ENCODE results near the gene LRP1B.
"Not testable (repeated sequence)": the region's sequence is repeated elsewhere in the genome, so short reads cannot be mapped to it uniquely, and the experiment has no call there.

The LRP1B gene

DNA sequence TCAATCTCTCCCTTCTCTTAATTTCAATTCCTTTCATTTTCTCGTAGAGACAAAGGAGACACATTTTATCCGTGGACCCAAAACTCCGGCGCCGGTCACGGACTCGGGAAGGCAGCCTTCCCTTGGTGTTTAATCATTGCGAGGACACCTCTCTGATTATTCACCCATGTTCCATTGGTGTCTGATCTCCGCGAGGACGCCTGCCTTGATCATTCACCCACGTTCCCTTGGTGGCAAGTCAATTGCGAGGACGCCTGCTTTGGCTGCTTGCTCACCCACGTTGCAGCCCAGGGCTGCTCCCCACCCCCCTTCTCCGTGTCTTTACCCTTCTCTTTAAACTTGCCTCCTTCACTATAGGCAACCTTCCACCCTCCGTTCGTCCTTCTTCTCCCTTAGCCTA is 1703.8 kb downstream of the LRP1B start:
- H3K27me3 Mint-ChIP-seq, H3K9me3 Mint-ChIP-seq, H3K4me3 Mint-ChIP-seq, H3K36me3 Mint-ChIP-seq, H3K4me1 Mint-ChIP-seq, ATAC-seq, H3K27ac Mint-ChIP-seq: not testable (repeated sequence)

DNA sequence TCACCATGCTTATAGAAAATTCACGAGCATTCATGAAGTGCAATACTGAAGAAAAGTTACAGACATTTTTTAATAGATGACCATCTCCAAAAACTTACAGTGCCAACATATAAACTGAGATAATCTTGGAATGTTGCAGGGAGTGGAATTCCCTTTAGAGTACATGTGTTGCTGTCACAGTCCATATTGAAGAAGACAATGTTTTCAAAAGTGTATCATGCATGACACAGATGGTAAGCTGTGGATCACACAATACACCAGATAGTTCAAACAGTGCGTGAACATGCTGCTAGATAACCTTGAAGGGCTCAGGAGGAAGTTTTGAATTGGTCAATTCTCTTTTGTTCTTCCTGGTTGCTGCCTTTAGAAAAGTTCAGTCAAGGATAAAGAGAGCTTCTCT is 1706.3 kb downstream of the LRP1B start:
- Mint-ChIP-seq H3K36me3 (no peaks in the 10 kb centered on the region), H3K4me3 (no peak overlapping the region), H3K4me1 (no peaks in the 10 kb centered on the region), H3K27ac (no peak overlapping the region), H3K27me3 (no peaks in the 10 kb centered on the region), H3K9me3 (no peaks in the 10 kb centered on the region)
- ATAC-seq: no peak

DNA sequence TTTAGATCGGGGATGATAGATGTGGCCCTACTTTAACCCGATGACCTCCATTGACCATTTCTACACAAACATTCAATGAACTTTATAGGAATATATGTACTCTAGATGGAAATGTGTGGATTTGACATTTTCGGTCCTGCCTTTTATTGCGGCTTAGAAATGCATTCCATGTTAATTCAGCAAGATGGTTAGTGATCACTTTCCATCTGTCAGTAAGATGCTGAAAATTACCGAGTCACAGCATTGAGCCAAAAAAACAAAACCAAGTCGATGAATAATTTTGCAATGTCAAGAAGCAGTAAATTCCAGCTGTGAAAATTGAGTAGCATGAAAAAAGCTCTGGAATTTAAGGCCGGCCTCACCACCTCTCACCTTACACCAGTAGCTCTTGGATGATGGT is 1708.1 kb downstream of the LRP1B start:
- no peak for ATAC-seq
- no peaks in the 10 kb centered on the region for H3K9me3 Mint-ChIP-seq
- no peaks in the 10 kb centered on the region for H3K36me3 Mint-ChIP-seq
- H3K4me1 Mint-ChIP-seq: no peaks in the 10 kb centered on the region
- H3K4me3 Mint-ChIP-seq: no peak overlapping the region
- no peaks in the 10 kb centered on the region for H3K27me3 Mint-ChIP-seq
- H3K27ac Mint-ChIP-seq: no peak overlapping the region

DNA sequence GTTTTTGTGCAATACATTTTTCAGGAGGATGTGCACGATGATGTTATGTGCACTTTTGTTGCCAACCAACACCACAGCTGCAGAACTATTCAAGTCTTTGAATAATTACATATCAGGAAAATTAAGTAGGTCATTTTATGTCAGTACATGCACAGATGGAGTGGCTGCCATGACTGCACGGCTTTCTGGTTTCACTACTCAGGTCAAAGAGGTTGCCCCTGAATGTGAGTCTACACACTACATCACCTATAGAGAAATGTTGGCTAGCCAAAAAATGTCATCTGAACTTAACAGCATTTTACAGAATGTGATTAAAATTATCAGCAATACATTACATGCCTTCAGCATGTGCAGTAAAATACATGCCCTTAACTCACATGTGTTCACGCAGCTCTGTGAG is 1713.3 kb downstream of the LRP1B start:
- H3K4me1 Mint-ChIP-seq: no peaks in the 10 kb centered on the region
- H3K27me3 Mint-ChIP-seq: no peaks in the 10 kb centered on the region
- H3K4me3 Mint-ChIP-seq: no peak overlapping the region
- H3K36me3 Mint-ChIP-seq: no peaks in the 10 kb centered on the region
- no peaks in the 10 kb centered on the region for H3K9me3 Mint-ChIP-seq
- no peak for ATAC-seq
- H3K27ac Mint-ChIP-seq: no peak overlapping the region

DNA sequence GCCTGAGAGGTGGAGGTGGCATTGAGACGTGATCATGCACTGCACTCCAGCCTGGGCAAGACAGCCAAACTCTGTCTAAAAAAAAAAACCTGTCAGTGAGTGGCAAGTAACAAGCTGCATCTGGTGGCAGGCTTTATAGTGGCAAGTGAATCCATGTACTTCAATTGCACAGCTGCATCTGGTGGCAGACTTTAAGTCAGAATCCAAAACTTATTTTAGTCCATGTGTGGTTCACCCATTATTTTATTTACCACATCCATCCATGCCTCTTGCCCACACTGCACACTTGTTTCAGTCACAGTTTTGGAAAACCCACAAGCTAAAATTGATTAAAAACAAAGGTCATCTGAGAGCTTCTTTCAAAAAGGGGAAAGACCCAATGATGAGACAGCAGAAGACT is 1714.2 kb downstream of the LRP1B start:
- no peak overlapping the region for H3K27ac Mint-ChIP-seq
- H3K36me3 Mint-ChIP-seq: no peaks in the 10 kb centered on the region
- H3K4me3 Mint-ChIP-seq: no peak overlapping the region
- no peaks in the 10 kb centered on the region for H3K9me3 Mint-ChIP-seq
- no peaks in the 10 kb centered on the region for H3K4me1 Mint-ChIP-seq
- no peaks in the 10 kb centered on the region for H3K27me3 Mint-ChIP-seq
- ATAC-seq: no peak

DNA sequence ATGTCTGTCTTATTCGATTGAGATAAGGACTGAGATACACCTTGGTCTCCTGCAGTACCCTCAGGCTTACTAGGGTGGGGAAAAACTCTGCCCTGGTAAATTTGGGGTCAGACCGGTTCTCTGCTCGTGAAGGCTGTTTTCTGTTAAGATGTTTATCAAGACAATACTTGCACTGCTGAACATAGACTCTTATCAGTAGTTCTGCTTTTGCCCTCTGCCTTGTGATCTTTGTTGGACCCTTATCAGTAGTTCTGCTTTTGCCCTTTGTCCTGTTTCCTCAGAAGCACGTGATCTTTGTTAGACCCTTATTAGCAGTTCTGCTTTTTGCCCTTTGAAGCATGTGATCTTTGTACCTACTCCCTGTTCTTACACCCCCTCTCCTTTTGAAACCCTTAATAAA is 1715.8 kb downstream of the LRP1B start:
- H3K27me3 Mint-ChIP-seq, ATAC-seq, H3K36me3 Mint-ChIP-seq, H3K4me3 Mint-ChIP-seq, H3K4me1 Mint-ChIP-seq, H3K9me3 Mint-ChIP-seq, H3K27ac Mint-ChIP-seq: not testable (repeated sequence)

DNA sequence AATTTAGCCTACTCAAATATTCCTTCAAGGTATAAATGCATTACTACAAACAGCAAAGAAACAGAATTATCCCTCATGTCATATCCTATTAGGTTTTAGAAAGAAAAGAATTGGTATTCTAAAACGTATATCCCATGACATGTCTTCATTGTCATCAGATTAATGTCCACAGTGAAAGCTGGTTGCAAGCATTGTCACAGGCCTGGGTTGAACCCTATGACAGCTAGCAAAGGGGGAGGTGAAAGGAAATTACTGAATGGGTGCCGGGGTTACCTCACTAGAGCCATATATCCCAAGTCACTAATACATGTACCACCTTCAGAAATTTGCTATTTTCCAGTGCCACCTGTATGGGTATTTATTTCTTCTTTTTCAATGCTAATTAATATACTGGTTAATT is 1720.1 kb downstream of the LRP1B start:
- no peaks in the 10 kb centered on the region for H3K27me3 Mint-ChIP-seq
- no peaks in the 10 kb centered on the region for H3K9me3 Mint-ChIP-seq
- H3K4me3 Mint-ChIP-seq: no peak overlapping the region
- no peaks in the 10 kb centered on the region for H3K36me3 Mint-ChIP-seq
- H3K27ac Mint-ChIP-seq: no peak overlapping the region
- no peaks in the 10 kb centered on the region for H3K4me1 Mint-ChIP-seq
- no peak for ATAC-seq

DNA sequence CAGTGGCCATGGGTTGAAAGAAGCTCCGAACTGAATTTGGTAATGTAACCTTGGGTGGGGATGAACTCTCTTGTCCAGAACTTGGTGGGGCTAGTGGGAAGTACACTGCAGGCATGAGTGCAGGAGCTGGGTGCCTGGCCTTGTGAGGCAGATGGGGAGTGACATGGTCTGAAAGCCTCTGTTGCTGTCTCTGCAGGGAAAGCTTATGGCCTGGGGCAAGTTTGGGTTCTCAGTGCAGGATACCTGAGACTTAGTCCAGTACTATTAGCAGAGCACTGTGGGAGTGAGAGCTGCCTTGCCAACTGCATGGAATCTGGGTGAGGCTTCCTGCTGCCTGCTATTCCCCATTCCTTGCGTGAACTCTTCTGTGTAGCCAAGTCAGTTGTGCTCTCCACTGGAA is 1729.8 kb downstream of the LRP1B start:
- Mint-ChIP-seq H3K27me3 (no peaks in the 10 kb centered on the region), H3K4me3 (no peak overlapping the region), H3K4me1 (no peaks in the 10 kb centered on the region), H3K36me3 (no peaks in the 10 kb centered on the region), H3K27ac (no peak overlapping the region), H3K9me3 (peaks cover 17% of the 10 kb centered on the region)
- no peak for ATAC-seq

DNA sequence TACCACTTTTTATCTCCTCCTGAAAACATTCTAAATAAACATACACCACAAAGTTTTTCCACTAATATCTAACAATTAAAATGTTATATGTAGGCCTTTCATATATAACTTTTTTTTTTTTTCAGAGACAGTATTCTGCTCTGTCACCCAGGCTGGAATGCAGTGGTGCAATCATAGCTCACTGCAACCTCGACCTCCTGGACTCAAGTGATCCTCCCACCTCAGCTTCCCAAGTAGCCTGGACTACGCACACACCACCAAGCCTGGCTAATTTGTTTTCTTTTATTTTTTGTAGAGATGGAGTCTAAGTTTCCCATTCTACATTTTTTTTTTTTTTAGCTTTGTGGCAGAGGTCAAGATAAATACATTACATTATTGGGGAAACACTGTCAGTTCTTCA is 1738.0 kb downstream of the LRP1B start:
- ATAC-seq: no peak
- Mint-ChIP-seq H3K4me1 (no peaks in the 10 kb centered on the region), H3K36me3 (no peaks in the 10 kb centered on the region), H3K27me3 (no peaks in the 10 kb centered on the region), H3K9me3 (no peaks in the 10 kb centered on the region), H3K4me3 (no peak overlapping the region), H3K27ac (no peak overlapping the region)

DNA sequence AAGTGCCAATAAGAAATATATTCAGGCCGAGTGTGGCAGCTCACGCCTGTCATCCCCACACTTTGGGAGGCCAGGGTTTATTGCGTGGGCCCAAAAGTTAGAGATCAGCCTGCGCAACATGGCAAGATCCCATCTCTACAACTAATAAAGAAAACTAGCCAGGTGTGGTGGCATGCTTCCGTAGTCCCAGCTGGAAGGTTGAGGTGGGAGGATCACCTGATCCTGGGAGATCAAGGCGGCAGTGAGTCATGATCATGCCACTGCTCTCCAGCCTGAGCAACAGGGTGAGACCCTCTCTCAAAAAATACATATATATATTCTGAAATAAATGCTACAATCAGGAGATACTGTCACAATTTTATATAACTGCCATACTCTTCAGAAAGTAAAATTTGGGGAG is 1745.9 kb downstream of the LRP1B start:
- no peaks in the 10 kb centered on the region for H3K27me3 Mint-ChIP-seq
- no peaks in the 10 kb centered on the region for H3K36me3 Mint-ChIP-seq
- no peaks in the 10 kb centered on the region for H3K4me1 Mint-ChIP-seq
- no peak overlapping the region for H3K27ac Mint-ChIP-seq
- ATAC-seq: no peak
- H3K9me3 Mint-ChIP-seq: no peaks in the 10 kb centered on the region
- no peak overlapping the region for H3K4me3 Mint-ChIP-seq

DNA sequence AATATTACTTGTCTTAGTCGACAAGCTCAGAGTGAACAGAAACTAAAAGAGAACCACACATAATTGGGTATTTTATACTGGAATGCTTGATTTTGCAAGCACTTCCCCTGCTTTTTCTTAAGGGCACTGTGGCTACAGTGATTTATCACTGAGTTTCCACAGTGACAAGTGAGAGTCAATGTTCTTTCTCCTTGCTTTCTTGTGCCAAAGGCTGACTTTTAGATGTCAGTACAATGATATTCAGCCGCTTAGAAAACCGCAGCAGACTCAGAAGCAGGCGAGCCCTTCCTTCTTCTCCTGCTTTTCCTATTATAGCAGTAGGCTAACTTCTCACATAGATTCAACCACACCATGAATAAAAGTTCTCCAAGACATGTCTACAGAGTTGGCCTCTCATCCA is 1747.0 kb downstream of the LRP1B start:
- H3K36me3 Mint-ChIP-seq: no peaks in the 10 kb centered on the region
- H3K4me1 Mint-ChIP-seq: no peaks in the 10 kb centered on the region
- no peaks in the 10 kb centered on the region for H3K9me3 Mint-ChIP-seq
- no peak for ATAC-seq
- no peak overlapping the region for H3K4me3 Mint-ChIP-seq
- H3K27ac Mint-ChIP-seq: no peak overlapping the region
- no peaks in the 10 kb centered on the region for H3K27me3 Mint-ChIP-seq

DNA sequence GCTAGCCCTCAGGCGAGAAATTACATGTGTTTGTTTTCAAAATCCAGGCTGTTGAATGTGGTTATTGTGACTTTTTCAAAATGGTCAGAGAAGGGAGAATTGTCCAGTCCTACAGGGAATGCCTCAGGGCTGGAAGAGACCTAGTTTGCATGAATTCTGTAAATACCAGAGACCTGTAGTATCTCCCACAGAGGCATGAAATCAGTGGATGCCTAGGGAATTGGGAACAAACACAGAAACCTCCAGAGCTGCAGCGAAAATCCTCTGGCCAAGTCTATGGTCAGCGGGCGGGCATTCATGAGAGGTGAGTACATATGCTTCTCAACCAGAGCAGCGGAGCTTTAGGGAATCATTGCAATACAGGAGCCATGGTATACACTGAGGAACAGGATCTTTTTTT is 1754.1 kb downstream of the LRP1B start:
- H3K9me3 Mint-ChIP-seq: no peaks in the 10 kb centered on the region
- H3K27ac Mint-ChIP-seq: no peak overlapping the region
- H3K4me1 Mint-ChIP-seq: no peaks in the 10 kb centered on the region
- no peaks in the 10 kb centered on the region for H3K27me3 Mint-ChIP-seq
- ATAC-seq: no peak
- no peak overlapping the region for H3K4me3 Mint-ChIP-seq
- H3K36me3 Mint-ChIP-seq: no peaks in the 10 kb centered on the region

DNA sequence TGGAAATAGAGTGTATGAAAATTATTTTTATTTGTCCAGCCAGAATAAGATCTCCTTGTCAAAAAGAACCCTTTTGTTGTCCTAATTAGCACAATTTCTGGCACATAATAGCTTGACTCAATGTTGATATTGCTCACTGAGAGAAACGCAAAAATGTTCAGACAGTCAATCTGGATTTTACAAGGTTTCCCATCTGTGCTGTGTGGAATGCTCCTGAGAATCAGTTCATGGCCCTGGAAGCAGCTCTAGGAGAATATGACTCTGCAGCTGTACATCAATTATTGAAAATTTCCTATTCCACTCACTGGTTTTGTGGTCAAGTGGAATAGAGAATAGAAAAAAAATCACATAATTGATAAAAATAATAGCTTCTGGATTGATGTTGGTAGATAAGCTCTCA is 1767.7 kb downstream of the LRP1B start:
- Mint-ChIP-seq H3K4me3 (no peak overlapping the region), H3K9me3 (no peaks in the 10 kb centered on the region), H3K27ac (no peak overlapping the region), H3K36me3 (no peaks in the 10 kb centered on the region), H3K27me3 (no peaks in the 10 kb centered on the region), H3K4me1 (no peaks in the 10 kb centered on the region)
- ATAC-seq: no peak

DNA sequence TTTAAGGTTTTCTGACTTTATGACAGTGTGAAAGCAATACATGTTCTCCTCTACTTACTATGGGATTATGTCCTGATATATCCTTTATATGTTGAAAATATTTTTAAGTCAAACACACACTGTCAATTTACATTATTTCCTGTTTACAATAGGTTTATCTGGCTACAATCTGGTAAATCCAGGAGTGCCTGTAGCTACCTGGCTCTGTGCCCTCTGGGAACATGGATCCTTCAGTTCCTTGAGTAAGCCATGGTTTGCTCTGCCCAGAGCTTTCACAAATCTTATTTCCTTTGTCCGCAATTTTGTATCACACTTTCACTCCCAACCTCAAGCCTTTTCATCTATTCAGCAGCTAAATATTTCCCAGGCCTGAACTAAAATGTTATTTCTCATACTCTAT is 1768.5 kb downstream of the LRP1B start:
- no peak overlapping the region for H3K4me3 Mint-ChIP-seq
- no peaks in the 10 kb centered on the region for H3K9me3 Mint-ChIP-seq
- H3K36me3 Mint-ChIP-seq: no peaks in the 10 kb centered on the region
- H3K27me3 Mint-ChIP-seq: no peaks in the 10 kb centered on the region
- ATAC-seq: no peak
- no peak overlapping the region for H3K27ac Mint-ChIP-seq
- H3K4me1 Mint-ChIP-seq: no peaks in the 10 kb centered on the region

DNA sequence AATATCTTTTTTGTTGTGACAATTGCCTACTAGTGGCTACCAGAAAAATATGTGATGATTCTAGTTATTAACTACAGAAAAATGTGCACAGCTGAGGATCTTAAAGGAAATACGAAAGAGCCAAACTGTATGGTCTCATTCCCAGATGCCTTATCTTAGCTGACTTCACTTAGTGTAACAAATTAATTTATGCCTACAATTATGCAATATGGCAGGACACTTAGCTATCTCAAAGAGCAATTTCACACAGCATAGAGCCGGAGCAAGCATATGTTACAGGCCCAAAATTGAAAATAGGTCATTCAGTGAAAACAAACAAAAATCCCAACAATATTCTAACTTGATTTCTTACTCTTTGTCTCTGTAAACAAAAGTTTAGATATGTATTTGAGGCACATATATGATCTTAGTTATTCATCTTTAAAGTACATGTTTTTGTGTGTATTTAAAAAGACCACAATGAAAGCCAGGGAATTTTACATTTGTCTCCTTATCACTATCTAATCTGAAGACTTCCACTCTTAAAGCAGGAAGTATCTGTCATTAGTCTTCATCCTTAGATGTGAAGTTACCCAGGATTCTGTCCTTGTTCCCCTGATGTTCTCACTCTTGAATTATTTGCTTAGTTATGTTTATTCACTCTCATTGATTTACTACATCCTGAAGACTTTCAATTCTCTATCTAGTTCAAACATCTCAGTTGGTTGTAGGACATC is 1771.6 kb downstream of the LRP1B start:
- Mint-ChIP-seq H3K4me1 (no peaks in the 10 kb centered on the region), H3K36me3 (no peaks in the 10 kb centered on the region), H3K9me3 (no peaks in the 10 kb centered on the region), H3K4me3 (no peak overlapping the region), H3K27me3 (no peaks in the 10 kb centered on the region), H3K27ac (no peak overlapping the region)
- ATAC-seq: no peak

DNA sequence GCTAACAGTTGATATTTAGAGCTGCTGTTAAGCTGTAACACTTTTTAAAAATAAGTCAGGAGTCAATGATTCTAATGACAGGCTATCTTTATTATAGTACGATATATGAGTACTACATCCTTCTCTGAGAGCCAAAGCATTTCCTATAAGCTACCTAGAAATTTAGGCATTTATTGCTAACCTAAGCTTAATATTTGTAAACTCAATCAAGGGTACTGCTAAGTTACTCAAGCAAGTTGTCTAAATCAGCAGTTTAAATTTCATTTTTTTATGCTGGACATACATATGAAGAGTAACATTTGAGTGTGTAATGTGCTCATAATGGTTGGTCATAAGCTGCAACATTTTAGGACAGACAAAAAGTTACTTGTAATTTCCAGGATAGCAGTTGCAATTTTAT is 1774.1 kb downstream of the LRP1B start:
- H3K36me3 Mint-ChIP-seq: no peaks in the 10 kb centered on the region
- no peaks in the 10 kb centered on the region for H3K9me3 Mint-ChIP-seq
- no peaks in the 10 kb centered on the region for H3K4me1 Mint-ChIP-seq
- no peak overlapping the region for H3K27ac Mint-ChIP-seq
- H3K27me3 Mint-ChIP-seq: no peaks in the 10 kb centered on the region
- H3K4me3 Mint-ChIP-seq: no peak overlapping the region
- ATAC-seq: no peak

DNA sequence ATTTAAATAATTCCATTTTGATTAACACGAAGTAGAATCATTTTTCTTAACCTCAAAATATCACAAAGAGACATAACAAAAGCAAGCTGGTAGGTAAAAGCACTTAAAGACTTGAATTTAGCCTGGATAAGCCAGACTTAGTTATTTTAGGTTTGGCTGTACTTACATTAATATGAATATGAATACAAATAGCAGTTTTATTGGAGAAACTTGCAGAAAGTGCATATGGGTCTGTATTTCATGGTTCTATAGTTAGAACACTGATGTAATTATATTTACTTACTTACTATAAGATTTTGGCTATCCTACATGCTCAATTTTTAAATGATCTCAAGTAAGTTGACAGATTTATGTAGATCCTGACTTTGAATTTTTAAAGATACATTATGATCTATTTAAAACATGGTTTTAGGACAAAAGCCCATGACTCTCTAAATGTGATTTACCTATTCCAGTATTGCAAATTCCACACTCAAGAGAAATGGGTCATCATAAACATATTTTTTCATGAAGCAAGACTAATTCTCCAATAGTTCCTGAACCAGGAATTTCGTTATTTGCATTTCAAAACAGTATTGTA is 1775.2 kb downstream of the LRP1B start:
- Mint-ChIP-seq H3K9me3 (no peaks in the 10 kb centered on the region), H3K27ac (no peak overlapping the region), H3K4me1 (no peaks in the 10 kb centered on the region), H3K27me3 (no peaks in the 10 kb centered on the region), H3K4me3 (no peak overlapping the region), H3K36me3 (no peaks in the 10 kb centered on the region)
- no peak for ATAC-seq
